ENCODE measurements around the gene AGAP3. TPM values are rescaled to one million over a fixed set of nuclear protein-coding genes. Genes with fewer than 3 reads are reported as not detected.

AGAP3 gene
- total and polyA plus RNA-seq, 11 donors: 30.3 to 83.7 (median 55.6) TPM

- intact Hi-C loops (cut with DNase I): loop anchor here in 1 of 10 donors (10.0 kb wide), 1 partner anchor 70 kb away; the partner anchor contains the start of genes ABCB8 and ATG9B
- no peaks in the 10 kb centered on the region for H3K9me3 ChIP-seq
- 64 to 72% (median 70%) methylated on average over 5 of the region's 5 CpGs for WGBS, 4 donors
Observed at GRCh38 chr7:151094675-151095074, 8.4 kb downstream of the AGAP3 start.

DNA sequence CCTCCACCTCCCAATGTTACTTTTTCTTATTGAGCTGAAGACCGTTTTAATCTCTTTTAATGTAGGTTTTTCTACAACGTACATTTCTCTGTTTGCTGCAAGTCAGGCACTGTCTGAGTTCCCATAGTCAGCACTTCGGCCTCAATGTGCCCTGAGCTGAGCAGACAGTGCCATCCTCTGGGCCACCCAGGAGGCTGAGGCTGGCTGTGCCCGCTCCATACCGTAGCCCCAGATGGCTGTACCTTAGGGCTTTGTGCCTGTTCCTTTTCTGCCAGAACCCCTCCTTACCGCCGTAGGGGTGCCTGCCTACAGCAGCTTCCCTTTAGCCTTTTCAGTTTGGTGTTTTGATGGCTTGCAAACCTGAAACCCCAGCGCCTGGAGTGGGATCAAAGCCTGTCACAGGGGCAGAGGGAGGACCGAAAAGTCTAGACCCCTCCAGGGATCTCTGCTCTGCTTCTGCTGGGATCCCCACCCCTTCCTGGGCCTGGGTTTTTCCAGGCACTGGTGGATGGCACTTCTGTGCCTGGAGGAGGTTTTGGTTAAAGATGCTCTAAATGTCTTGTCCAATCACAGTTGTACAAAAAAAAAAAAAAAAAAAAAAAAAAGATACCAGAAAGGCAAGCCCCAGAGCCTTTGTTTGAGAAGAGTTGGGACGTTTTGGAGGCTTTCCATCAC lies 9.0 kb downstream of the AGAP3 start:
- H3K4me1 ChIP-seq: peaks cover 0 to 43% (median 30%) of the 10 kb centered on the region in 12 donors
- no peak for ATAC-seq
- H3K27me3 ChIP-seq: no peaks in the 10 kb centered on the region
- no peak overlapping the region for H3K4me3 ChIP-seq
- H3K9me3 ChIP-seq: no peaks in the 10 kb centered on the region
- no peak for DNase-seq
- no peak overlapping the region for H3K27ac ChIP-seq
- H3K36me3 ChIP-seq: peaks cover 0 to 7% (median 4%) of the 10 kb centered on the region in 9 donors
- WGBS, 4 donors: 72 to 78% (median 76%) methylated on average over 10 of the region's 10 CpGs
- TF ChIP-seq POLR2A (IDR thresholded peaks at IDR 0.05) (no peak), CTCF (IDR thresholded peaks at IDR 0.05) (no peak)
- intact Hi-C loops (cut with DNase I): loop anchor here in 1 of 10 donors (10.0 kb wide), 1 partner anchor 70 kb away; the partner anchor contains the start of genes ABCB8 and ATG9B

More at GRCh38 chr7:151094675-151095074, 8.4 kb downstream of the AGAP3 start:
- ATAC-seq (no peak), DNase-seq (no peak)
- H3K27me3 ChIP-seq: no peaks in the 10 kb centered on the region
- TF ChIP-seq CTCF (IDR thresholded peaks at IDR 0.05) (no peak), POLR2A (IDR thresholded peaks at IDR 0.05) (no peak)
- H3K27ac ChIP-seq: no peak overlapping the region
- H3K36me3 ChIP-seq: peaks cover 0 to 7% (median 4%) of the 10 kb centered on the region in 9 donors
- H3K4me3 ChIP-seq: no peak overlapping the region
- peaks cover 0 to 46% (median 31%) of the 10 kb centered on the region in 12 donors for H3K4me1 ChIP-seq

DNA sequence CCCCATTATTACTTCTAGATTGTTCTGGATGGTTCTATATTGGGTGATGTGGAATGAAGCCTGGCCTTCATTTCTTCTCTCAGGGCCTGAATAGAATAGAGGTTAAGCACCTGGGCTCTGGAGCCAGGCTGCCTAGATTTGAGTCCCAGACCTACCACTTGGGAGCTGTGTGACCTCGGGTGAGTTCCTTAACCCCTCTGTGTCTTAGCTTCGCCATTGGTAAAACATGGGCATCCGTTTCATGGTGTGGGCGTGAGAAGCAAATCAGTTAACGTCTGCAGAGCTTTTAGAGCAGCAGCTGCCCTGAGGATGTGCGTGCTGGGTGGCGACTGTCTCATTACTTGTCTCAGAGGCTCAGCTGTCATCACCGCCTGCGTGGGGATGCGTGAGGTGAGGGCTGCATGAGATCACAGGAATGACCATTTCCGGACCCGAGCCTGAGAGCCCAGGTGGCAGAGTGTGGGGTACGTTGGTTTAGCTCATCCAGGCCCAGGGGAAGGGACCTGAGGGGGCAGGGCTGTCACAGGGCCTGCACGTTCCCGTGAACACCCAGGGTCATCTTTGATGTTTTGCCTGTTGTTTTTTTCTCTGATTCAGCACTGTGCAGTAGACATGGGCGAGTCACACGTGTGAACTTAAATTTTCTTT lies 9.7 kb downstream of the AGAP3 start:
- no peak for DNase-seq
- Histone ChIP-seq H3K27me3 (no peaks in the 10 kb centered on the region), H3K36me3 (peaks cover 0 to 7% (median 4%) of the 10 kb centered on the region in 9 donors), H3K4me1 (peaks cover 0 to 40% (median 29%) of the 10 kb centered on the region in 12 donors), H3K27ac (no peak overlapping the region), H3K9me3 (no peaks in the 10 kb centered on the region), H3K4me3 (no peak overlapping the region)
- no peak for ATAC-seq
- intact Hi-C loops (cut with DNase I): loop anchor here in 1 of 10 donors (10.0 kb wide), 1 partner anchor 71 kb away; the partner anchor contains the start of genes ABCB8 and ATG9B
- TF ChIP-seq CTCF (IDR thresholded peaks at IDR 0.05): no peak
- TF ChIP-seq POLR2A (IDR thresholded peaks at IDR 0.05): no peak
- 68 to 83% (median 81%) methylated on average over 13 to 17 of the region's 17 CpGs for WGBS, 4 donors
